Uterus (tissue), 2 donors: ENCODE results near the gene PXT1.

ENCODE experiments used
- POLR2A ChIP-seq, 2 donors: fragments of 450-650 bp; IDR thresholded peaks; one replicate each; pipeline ENCODE4 v1.6.1; 2016; ENCODE audit warnings: antibody characterized with exemption in 2 of 2, mild to moderate bottlenecking in 1 of 2, moderate library complexity in 1 of 2
- TF ChIP-seq, protein P1 (sequence below), 4 experiments: fragments of 200-600 bp in 2 of 4; fragments of 450-650 bp in 2 of 4; sonication (generic) in 2 of 4; IDR thresholded peaks; one replicate each; pipeline ENCODE4 v1.5.1; 2016 to 2019; ENCODE audit warnings: antibody characterized with exemption in 4 of 4, mild to moderate bottlenecking in 2 of 4, moderate library complexity in 1 of 4

DNA sequence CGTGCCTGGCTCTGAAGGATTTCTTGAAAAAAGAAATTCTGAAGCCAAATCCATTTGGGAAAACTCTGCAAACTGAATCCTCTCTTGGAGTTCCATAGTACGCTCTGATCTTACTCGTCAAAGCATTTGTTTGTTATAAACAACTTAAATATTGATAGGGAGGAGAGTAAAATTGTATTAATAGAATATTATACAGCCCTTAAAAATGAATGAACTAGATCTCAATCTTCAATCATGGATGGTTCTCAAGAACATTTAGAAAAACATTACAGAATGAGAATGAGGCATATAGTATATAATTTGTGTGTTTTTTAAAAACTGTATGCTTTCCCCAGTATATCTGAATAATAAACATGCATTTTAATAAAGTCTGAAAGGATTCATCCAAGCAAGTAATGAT, 25.0 kb upstream of the PXT1 start:
- no peak for TF ChIP-seq POLR2A (IDR thresholded peaks at IDR 0.05)
- TF ChIP-seq, protein P1, sequence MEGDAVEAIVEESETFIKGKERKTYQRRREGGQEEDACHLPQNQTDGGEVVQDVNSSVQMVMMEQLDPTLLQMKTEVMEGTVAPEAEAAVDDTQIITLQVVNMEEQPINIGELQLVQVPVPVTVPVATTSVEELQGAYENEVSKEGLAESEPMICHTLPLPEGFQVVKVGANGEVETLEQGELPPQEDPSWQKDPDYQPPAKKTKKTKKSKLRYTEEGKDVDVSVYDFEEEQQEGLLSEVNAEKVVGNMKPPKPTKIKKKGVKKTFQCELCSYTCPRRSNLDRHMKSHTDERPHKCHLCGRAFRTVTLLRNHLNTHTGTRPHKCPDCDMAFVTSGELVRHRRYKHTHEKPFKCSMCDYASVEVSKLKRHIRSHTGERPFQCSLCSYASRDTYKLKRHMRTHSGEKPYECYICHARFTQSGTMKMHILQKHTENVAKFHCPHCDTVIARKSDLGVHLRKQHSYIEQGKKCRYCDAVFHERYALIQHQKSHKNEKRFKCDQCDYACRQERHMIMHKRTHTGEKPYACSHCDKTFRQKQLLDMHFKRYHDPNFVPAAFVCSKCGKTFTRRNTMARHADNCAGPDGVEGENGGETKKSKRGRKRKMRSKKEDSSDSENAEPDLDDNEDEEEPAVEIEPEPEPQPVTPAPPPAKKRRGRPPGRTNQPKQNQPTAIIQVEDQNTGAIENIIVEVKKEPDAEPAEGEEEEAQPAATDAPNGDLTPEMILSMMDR (IDR thresholded peaks at IDR 0.05) = no peak
